Neuronal stem cell (in vitro differentiated cells): ENCODE measurements around the gene ZNF662.
A peak's percentile ranks its signal among the peaks of the same experiment; 100 is the strongest.

Source experiments
- DNase-seq: peaks from one replicate; pipeline ENCODE4 v3.0.0-alpha.2; 2013; ENCODE audit warnings: low spot score
- H2AFZ ChIP-seq: one replicate; pipeline ENCODE4 v1.6.1; 2013; ENCODE audit warnings: mild to moderate bottlenecking, low read length, inconsistent platforms
- H2AK5ac ChIP-seq: 2 replicates; pipeline ENCODE4 v1.6.1; 2013; ENCODE audit warnings: low read depth, mild to moderate bottlenecking, inconsistent platforms, low read length, moderate library complexity, mixed read lengths
- H2BK120ac ChIP-seq: 2 replicates; pipeline ENCODE4 v1.6.1; 2013; ENCODE audit warnings: low read depth, mild to moderate bottlenecking, inconsistent platforms, low read length, moderate library complexity, mixed read lengths
- H2BK12ac ChIP-seq: one replicate; pipeline ENCODE4 v1.6.1; 2013; ENCODE audit warnings: low read length, inconsistent platforms
- H2BK15ac ChIP-seq: 2 replicates; pipeline ENCODE4 v1.6.1; 2013; ENCODE audit warnings: mild to moderate bottlenecking, low read length, inconsistent platforms, mixed read lengths
- H2BK5ac ChIP-seq: one replicate; pipeline ENCODE4 v1.6.1; 2013; ENCODE audit warnings: inconsistent platforms, mild to moderate bottlenecking, low read length, moderate library complexity
- H3K14ac ChIP-seq: one replicate; pipeline ENCODE4 v1.6.1; 2013; ENCODE audit warnings: low read length, inconsistent platforms
- H3K18ac ChIP-seq: 2 replicates; pipeline ENCODE4 v1.6.1; 2013; ENCODE audit warnings: low read length, inconsistent platforms
- H3K23ac ChIP-seq: 2 replicates; pipeline ENCODE4 v1.6.1; 2013; ENCODE audit warnings: low read depth, mild to moderate bottlenecking, mixed read lengths, low read length, inconsistent platforms; ENCODE audit not compliant: poor library complexity
- H3K27ac ChIP-seq: replicated peaks from 3 replicates; pipeline ENCODE4 v1.5.1; 2013; ENCODE audit warnings: low read length, inconsistent platforms
- H3K27me3 ChIP-seq, 3 experiments: 2 replicates each; pipeline ENCODE4 v1.6.1; 2013; ENCODE audit warnings: low read length in 3 of 3, mild to moderate bottlenecking in 2 of 3, inconsistent platforms in 1 of 3, low read depth in 1 of 3, mixed read lengths in 1 of 3, moderate library complexity in 1 of 3; ENCODE audit not compliant: control insufficient read depth in 3 of 3, insufficient read depth in 3 of 3
- H3K36me3 ChIP-seq, 2 donors: replicated peaks in 1 of 2; 2 replicates each; pipeline ENCODE4 v1.6.1; 2013; ENCODE audit warnings: low read length in 2 of 2; ENCODE audit not compliant: control insufficient read depth in 2 of 2, insufficient read depth in 2 of 2
- H3K4ac ChIP-seq: 2 replicates; pipeline ENCODE4 v1.6.1; 2013; ENCODE audit warnings: inconsistent platforms, mild to moderate bottlenecking, low read length, moderate library complexity
- H3K4me1 ChIP-seq, 2 donors: 1 replicate in 1 of 2; 2 replicates in 1 of 2; pipeline ENCODE4 v1.6.1; 2013; ENCODE audit warnings: low read length in 2 of 2, low read depth in 1 of 2; ENCODE audit not compliant: control insufficient read depth in 2 of 2, insufficient read depth in 1 of 2
- H3K4me2 ChIP-seq: one replicate; pipeline ENCODE4 v1.6.1; 2013; ENCODE audit warnings: mild to moderate bottlenecking, low read length, inconsistent platforms; ENCODE audit not compliant: insufficient read depth, poor library complexity, severe bottlenecking
- H3K4me3 ChIP-seq, 2 donors: 2 replicates each; pipeline ENCODE4 v1.5.1; 2013; ENCODE audit warnings: low read length in 2 of 2, mild to moderate bottlenecking in 2 of 2, inconsistent platforms in 1 of 2, moderate library complexity in 1 of 2
- H3K79me1 ChIP-seq: one replicate; pipeline ENCODE4 v1.6.1; 2013; ENCODE audit warnings: low read depth, mild to moderate bottlenecking, inconsistent platforms, low read length, moderate library complexity
- H3K9ac ChIP-seq: one replicate; pipeline ENCODE4 v1.6.1; 2013; ENCODE audit warnings: mild to moderate bottlenecking, low read depth, low read length, inconsistent platforms; ENCODE audit not compliant: poor library complexity
- H3K9me3 ChIP-seq, 2 donors: replicated peaks in 1 of 2; 2 replicates each; pipeline versions ENCODE3 to v1.6.1; 2013; ENCODE audit warnings: low read length in 2 of 2, mild to moderate bottlenecking in 2 of 2, inconsistent platforms in 1 of 2, low read depth in 1 of 2, mixed read lengths in 1 of 2, moderate library complexity in 1 of 2; ENCODE audit not compliant: control insufficient read depth in 2 of 2, insufficient read depth in 1 of 2
- H4K8ac ChIP-seq: one replicate; pipeline ENCODE4 v1.6.1; 2013; ENCODE audit warnings: low read depth, mild to moderate bottlenecking, inconsistent platforms, low read length, moderate library complexity
- H4K91ac ChIP-seq: one replicate; pipeline ENCODE4 v1.6.1; 2013; ENCODE audit warnings: low read length, low read depth, mild to moderate bottlenecking, inconsistent platforms; ENCODE audit not compliant: poor library complexity
- WGBS, 2 donors: extraction: QIAGEN DNeasy Blood & Tissue Kit; methylation state at CpG; one replicate each; pipeline ENCODE4 v1.1.7; 2013; ENCODE audit warnings: missing lambda C conversion rate in 2 of 2, mixed read lengths in 1 of 2; ENCODE audit not compliant: insufficient read length in 2 of 2, insufficient replicate concordance in 1 of 2; ENCODE audit errors: extremely low coverage in 2 of 2; 5-methylcytosine and 5-hydroxymethylcytosine counted together

The ZNF662 gene

GRCh38 chr3:42936157-42936981, 30.4 kb downstream of the ZNF662 start:
- no peak overlapping the region for H3K4ac ChIP-seq
- no CpG with 5 or more reads among the region's 43 CpGs for WGBS, 2 donors

DNA sequence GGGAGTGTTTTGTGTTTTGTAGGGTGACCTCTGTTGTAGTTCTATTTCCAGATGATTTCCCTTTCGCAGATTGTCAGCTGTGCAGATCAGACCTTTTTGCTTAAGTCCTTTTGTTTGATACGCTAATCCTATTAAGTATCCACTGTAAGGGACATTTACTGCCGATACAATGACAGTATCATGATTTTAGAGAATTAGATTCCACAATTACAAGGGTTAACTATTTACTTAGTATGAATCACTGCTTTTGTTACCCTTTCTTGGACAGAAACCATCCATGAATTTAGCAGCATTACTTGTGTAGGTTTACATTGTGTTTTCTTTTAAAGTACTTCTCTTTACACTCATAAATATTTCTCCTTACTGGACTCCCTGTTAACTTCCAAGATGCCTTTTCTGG, 31.4 kb downstream of the ZNF662 start:
- Histone ChIP-seq H3K79me1 (no peaks in the 10 kb centered on the region), H3K36me3 (no peaks in the 10 kb centered on the region), H3K18ac (no peak overlapping the region), H4K8ac (no peak overlapping the region), H2BK12ac (no peak overlapping the region), H3K4ac (no peak overlapping the region), H4K91ac (no peak overlapping the region), H2BK5ac (no peak overlapping the region), H3K9ac (no peak overlapping the region), H3K9me3 (no peaks in the 10 kb centered on the region), H3K4me2 (no peak overlapping the region), H3K23ac (no peak overlapping the region), H2BK120ac (no peak overlapping the region), H3K4me3 (no peak overlapping the region), H3K27ac (no peak overlapping the region), H3K4me1 (no peaks in the 10 kb centered on the region), H3K14ac (no peak overlapping the region), H2BK15ac (no peak overlapping the region), H3K27me3 (no peaks in the 10 kb centered on the region), H2AFZ (no peak overlapping the region), H2AK5ac (no peak overlapping the region)
- WGBS, 2 donors: no CpG with 5 or more reads among the region's 3 CpGs
- no peak for DNase-seq

More at GRCh38 chr3:42936157-42936981, 30.4 kb downstream of the ZNF662 start:
- Histone ChIP-seq H3K9ac (no peak overlapping the region), H3K9me3 (no peaks in the 10 kb centered on the region), H3K79me1 (no peaks in the 10 kb centered on the region), H3K18ac (peak overlapping the region; percentile 58), H3K27me3 (no peaks in the 10 kb centered on the region), H3K4me2 (no peak overlapping the region), H2BK5ac (no peak overlapping the region), H2AK5ac (no peak overlapping the region), H3K27ac (no peak overlapping the region), H3K23ac (no peak overlapping the region), H4K8ac (no peak overlapping the region), H3K4me3 (no peak overlapping the region), H3K36me3 (no peaks in the 10 kb centered on the region), H3K4me1 (no peaks in the 10 kb centered on the region), H2BK12ac (no peak overlapping the region), H2BK15ac (no peak overlapping the region), H2AFZ (no peak overlapping the region), H3K14ac (no peak overlapping the region), H4K91ac (no peak overlapping the region), H2BK120ac (no peak overlapping the region)
- DNase-seq: no peak

GRCh38 chr3:42942693-42943092, 36.8 kb downstream of the ZNF662 start:
- no peak overlapping the region for H3K23ac ChIP-seq
- no peaks in the 10 kb centered on the region for H3K4me1 ChIP-seq

GRCh38 chr3:42946050-42946449, 40.1 kb downstream of the ZNF662 start:
- Histone ChIP-seq H3K36me3 (no peaks in the 10 kb centered on the region), H2AK5ac (no peak overlapping the region), H3K27ac (no peak overlapping the region), H3K4me1 (no peaks in the 10 kb centered on the region), H3K23ac (no peak overlapping the region), H2BK5ac (no peak overlapping the region), H3K14ac (no peak overlapping the region), H2BK120ac (no peak overlapping the region), H3K27me3 (peaks cover 0 to 7% (median 0%) of the 10 kb centered on the region in 3 experiments), H4K8ac (no peak overlapping the region), H2AFZ (no peak overlapping the region), H3K9me3 (no peaks in the 10 kb centered on the region), H3K4me3 (no peak overlapping the region), H3K18ac (no peak overlapping the region), H3K4ac (no peak overlapping the region), H2BK12ac (no peak overlapping the region), H3K4me2 (no peak overlapping the region), H4K91ac (no peak overlapping the region), H3K9ac (no peak overlapping the region), H2BK15ac (no peak overlapping the region), H3K79me1 (no peaks in the 10 kb centered on the region)
- WGBS, 2 donors: no CpG with 5 or more reads among the region's 5 CpGs
- no peak for DNase-seq

More at GRCh38 chr3:42942693-42943092, 36.8 kb downstream of the ZNF662 start:
- Histone ChIP-seq H2BK5ac (no peak overlapping the region), H3K79me1 (no peaks in the 10 kb centered on the region), H3K27ac (no peak overlapping the region), H3K18ac (no peak overlapping the region), H3K14ac (no peak overlapping the region), H4K8ac (no peak overlapping the region), H2BK15ac (no peak overlapping the region), H2BK12ac (no peak overlapping the region), H3K4me3 (no peak overlapping the region), H2BK120ac (no peak overlapping the region), H3K4ac (no peak overlapping the region), H3K27me3 (peaks cover 0 to 4% (median 0%) of the 10 kb centered on the region in 3 experiments), H3K4me2 (no peak overlapping the region), H4K91ac (no peak overlapping the region), H3K9me3 (no peaks in the 10 kb centered on the region), H3K36me3 (no peaks in the 10 kb centered on the region), H2AK5ac (no peak overlapping the region), H2AFZ (no peak overlapping the region), H3K9ac (no peak overlapping the region)
- no peak for DNase-seq
- no CpG with 5 or more reads among the region's 1 CpG for WGBS, 2 donors
